ENCODE data around the gene SLC22A5.
"Not testable (repeated sequence)": the region's sequence is repeated elsewhere in the genome, so short reads cannot be mapped to it uniquely, and the experiment has no call there.

The SLC22A5 gene

DNA sequence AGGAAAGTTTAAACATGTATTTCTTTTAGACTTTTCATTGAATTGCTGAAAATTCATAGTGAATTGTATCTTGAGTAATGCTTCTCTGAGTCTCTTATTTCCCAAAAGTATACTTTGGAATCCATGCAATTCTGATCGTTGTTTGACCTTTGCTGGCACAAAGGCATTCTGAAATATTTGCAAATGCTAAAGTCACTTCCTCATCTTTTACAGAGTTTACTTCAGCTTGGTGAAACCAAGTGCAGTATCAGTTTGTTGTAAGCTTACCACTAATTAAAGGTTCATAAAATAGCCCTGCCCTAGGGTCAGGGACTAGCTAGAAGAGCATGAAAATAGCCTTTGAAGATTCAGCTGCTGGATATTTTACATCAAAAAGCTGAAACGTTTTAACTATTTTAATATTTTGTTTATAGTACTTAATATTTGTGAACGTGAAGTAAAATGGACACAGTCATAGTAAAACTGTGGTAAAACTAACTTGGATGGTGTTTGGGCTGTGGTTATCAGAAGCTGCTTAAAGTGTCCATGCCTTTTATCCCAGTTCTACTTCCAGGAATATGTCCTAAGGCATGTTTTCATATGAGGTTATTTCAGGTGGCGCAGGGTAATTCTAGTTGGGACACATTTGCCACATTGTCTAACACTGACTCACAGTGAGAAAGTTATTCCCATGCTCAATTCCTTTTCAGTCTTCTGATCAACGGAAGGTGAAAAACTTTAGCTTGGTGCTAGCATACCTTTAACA lies 45.3 kb downstream of the SLC22A5 start:
- no peak for DNase-seq (ENCODE audit: low read depth)

DNA sequence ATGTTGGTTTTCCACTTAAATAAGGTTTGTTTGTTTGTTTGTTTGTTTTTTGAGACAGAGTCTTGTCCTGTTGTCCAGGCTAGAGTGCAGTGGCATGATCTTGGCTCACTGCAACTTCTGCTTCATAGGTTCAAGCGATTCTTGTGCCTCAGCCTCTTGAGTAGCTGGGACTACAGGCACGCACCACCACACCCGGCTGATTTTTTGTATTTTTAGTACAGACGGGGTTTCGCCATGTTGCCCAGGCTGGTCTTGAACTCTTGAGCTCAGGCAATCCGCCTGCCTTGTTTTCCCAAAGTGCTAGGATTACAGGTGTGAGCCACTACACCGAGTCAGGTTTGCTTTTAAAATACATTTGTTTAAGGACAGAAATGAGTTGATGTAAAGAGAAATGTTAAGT lies 46.0 kb downstream of the SLC22A5 start:
- not testable (repeated sequence) for DNase-seq (ENCODE audit: low read depth)

DNA sequence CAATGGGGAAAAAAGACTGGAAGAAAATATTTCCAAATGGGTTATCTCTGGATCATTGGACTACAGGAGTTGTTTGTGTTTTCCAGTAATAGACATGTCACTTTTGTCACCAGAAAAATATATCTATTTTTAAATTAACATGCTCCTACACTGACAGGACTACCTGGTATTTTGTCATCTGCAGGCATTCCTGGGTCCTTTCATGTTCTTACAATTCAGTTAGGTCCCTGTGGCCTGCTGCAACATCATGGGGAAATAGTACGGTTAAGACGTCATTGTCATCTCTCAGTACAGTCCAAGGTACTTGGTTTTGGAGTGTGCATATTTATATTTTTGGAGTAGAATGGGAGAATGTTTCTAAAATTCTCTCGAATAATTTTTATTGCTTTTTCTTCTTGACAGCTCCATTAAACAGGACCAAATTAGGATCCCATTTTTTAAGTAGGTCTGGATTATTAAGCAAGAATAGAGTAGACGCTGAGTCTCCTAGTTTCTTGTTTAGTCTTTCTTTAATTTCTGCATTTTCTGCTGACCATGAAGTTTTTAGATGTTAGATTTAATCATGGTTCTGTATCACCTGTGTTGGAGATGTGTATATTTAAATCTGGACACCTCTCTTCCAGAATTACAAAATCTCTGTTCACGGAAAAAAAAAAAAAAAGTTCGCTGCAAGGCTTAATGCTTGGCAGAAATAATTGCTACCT lies 46.9 kb downstream of the SLC22A5 start:
- DNase-seq (ENCODE audit: low read depth) = no peak

- no peak for DNase-seq (ENCODE audit: low read depth)
Measured at GRCh38 chr5:132417010-132417439, 47.5 kb downstream of the SLC22A5 start.

DNA sequence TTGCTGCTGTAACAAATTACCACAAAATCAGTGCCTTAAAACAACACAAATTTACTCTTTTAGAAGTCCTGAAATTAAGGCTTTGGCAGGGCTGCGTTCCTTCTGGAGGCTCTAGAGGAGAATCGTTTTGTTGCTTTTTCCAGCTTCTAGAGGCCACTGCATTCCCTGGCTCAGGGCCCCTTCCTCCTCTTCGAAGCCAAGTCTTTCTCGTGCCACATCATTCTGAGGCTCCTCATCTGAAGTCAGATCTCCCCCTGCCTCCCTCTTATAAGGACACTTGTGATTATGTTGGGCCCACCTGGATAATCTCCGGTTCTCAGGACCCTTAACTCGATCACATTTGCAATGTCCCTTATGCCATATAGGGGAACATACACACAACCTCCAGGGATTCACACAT lies 48.0 kb downstream of the SLC22A5 start:
- DNase-seq (ENCODE audit: low read depth) = no peak

GRCh38 chr5:132417889-132418485 lies 48.5 kb downstream of the SLC22A5 start:
- no peak for DNase-seq (ENCODE audit: low read depth)

DNA sequence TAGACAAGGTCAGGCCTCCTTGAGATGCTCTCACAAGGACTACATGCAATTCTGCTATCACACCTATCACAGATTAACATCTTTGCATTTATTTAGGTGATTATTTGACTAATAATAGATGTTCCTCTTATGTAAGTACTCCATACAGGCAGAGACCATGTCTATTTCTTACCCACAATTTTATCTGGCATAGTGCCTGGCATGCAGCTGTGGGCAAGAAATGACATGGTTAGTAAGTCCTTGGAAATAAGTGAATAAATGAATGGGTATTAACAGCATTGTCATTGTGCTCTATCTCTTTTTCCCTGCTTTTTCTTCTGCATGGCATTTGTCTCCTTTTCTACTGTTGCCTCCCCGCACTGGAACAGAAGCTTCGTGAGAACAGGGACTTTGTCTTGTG lies 49.4 kb downstream of the SLC22A5 start:
- no peak for DNase-seq (ENCODE audit: low read depth)

DNA sequence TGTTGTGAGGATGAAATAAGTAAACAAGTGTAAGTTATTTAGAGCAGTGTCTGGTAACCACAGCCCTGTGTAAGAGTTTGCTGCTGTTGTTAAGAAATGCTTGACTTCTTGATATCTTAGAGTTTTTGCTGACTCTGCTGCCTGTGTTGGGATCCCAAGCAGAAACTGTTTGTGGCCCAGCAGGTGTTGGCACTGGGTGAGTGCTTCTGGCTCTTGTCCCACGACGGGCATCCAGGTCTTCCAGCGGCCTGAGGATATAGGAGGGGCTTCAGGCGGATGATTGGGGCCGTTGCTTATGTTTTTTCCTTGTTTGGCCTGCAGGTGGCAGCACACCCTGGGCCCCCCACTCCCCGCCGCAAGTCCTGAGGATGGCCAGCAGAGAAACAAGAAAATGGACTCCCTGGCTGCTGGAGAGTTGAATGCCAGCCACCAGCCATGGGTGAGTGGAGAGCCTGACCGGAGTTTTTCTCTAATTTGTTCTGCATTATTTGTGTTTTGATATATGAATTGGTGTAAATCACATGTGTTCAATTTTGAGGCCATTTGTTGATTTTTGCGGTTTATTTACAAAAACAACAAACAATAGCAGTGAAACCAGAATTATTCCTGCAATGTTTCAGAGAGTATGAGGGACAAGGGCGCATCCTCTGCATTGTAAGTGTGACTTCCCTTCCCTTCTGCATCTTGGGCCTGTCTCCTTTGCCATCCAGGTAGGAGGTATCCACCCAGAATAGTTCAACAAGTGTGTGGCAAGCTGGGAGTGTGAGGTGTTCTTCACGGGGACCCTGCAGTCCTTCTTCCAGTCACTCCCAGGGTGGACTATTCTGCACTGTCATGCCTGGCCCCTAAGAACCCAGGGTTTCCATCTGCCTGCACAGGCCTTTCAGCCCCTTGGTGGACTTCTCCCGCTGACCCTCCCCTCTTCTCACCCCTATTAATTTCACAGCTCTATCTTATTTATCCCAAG lies 50.3 kb downstream of the SLC22A5 start:
- DNase-seq (ENCODE audit: low read depth) = peak; percentile 48

DNA sequence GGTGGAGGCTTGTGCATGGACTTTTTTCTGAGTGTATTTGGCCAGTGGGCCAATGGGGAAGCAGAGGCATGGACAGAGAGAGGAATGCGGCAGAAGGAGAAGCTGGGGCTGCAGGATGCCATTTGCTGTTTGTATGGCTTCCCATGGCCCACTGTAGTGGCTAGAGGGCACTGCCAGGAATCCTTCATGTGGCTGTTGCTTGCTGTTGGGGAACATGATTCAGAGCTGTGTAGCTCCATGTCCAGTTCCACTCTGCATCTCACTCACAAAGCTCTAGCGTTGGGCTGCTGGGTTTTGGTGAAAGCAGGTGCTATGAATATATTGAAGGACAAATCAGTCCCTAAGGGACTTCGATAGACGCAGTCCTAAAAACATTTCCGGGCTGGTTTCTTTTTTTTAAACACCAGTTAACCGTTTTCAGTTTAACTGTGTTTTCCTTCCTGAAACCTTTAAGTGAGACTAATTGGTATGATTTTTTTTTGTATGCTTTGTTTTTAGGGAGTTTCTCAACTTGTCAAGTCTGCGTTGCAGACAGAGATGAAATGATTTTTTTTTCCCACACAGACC lies 51.3 kb downstream of the SLC22A5 start:
- DNase-seq (ENCODE audit: low read depth) = no peak

- DNase-seq (ENCODE audit: low read depth) = no peak
Measured at GRCh38 chr5:132421462-132421861, 52.0 kb downstream of the SLC22A5 start.

DNA sequence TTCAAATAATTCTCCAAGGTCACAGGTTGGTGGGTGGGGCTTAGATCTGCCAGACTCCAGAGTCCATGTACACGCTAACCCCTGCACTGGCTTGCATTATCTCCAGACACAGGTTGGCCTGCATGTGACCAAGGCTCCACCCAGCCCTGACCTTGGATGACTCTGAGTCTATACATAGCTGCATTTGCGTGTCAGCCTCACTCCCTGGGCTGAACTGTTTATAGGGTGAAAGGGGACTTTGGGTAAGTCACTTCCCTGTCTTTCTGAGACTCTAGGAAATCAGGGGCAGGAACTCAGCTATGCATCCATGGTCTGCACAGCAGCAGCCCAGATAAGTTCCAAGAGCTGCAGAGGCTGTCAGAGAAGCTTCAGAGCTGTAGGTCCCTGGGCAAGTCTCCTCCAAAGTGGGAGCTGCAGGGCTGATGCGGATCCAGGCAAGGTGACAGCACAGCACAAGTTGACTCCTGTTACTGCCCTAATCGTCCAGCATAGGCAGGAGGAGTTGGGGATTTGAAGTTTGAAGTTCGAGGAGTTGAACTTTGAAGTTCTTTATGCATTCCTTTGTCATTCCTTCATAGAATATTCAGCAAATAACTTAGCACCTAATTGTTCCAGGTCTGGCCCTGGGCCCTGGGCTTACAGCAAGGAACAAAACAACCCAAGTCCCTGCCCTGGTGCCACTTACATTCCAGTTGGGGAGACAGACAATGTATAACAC lies 53.4 kb downstream of the SLC22A5 start:
- DNase-seq (ENCODE audit: low read depth) = no peak

GRCh38 chr5:132423438-132423898 lies 54.0 kb downstream of the SLC22A5 start:
- DNase-seq (ENCODE audit: low read depth) = no peak

DNA sequence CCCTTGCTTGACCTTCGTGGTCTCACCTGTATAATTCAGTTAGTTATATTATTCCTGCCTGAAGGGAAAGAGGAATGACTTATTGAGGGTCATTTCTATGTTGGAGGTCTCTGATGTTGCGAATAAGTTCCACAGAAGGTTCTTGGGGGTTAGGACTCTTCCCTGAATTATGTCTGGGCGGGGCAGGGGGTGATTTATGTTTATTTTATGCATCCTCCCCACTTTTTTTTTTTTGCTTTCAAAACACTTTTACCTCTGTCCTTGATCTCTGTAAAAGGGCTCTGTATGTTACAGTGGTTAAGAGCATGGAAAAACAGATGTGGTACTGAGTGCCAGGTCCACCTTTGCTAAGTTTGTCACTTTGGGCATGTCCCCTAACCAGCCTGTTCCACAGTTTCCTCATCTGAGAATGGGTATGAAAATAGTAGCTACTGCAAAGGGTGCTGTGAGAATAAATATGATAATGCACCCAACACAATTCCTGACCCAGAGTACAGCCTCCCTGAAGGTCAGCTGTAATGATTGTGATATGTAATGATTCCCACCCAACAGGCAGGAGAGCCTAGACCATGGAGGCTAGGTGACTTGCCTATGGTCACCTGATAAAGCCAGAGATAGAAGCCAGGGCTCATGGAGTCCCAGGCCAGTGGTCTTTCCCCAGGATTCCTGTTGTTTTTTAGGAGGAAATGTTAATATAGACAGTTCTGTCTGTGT lies 54.8 kb downstream of the SLC22A5 start:
- DNase-seq (ENCODE audit: low read depth) = no peak

DNA sequence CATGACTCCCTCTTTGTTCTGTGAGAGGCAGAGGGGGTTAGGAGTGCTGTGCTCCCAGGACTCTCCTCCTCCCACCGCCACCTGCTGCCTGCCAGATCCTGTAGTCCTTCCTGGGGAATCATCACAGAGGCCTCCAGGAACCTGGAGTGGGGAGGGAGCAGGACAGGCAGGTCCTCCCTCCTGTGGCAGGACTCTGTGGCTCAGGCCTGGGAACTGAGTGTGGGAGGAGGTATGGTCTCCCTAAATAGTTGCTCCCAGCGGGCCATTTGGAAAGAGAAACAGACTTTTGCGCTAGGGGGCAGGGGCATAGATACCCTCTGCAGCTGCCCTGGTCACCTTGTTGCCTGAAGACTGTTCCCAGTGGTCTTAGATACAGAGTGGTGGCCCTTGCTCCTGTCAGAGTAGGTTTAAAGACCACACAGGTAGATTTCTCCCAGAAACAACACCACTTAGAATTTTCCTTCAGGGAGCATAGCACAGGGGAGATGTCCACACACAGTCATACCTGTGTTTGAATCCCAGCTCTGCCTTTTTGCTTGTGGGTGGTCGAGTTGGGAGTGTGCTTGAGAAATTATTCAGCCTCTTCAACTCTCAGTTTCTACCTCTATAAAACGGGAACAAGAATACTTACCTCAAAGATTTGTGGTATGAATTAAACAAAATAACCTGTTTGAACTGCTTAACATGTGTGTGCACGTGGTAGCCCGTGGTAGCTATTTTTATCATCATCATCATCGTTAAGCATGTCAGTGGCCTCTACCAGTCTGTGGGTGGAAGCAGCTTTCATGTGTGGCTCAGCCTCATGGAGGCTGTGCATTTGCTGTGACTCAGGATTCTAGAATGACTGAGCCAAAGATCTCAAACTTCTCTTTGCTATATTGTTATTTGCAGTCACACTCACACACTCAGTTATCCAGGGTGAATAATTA lies 55.8 kb downstream of the SLC22A5 start:
- peak; percentile 30 for DNase-seq (ENCODE audit: low read depth)

- no peak for DNase-seq (ENCODE audit: low read depth)
Measured at GRCh38 chr5:132425975-132426524, 56.5 kb downstream of the SLC22A5 start.

- DNase-seq (ENCODE audit: low read depth) = peak; percentile 28
Measured at GRCh38 chr5:132426525-132427138, 57.1 kb downstream of the SLC22A5 start.

DNA sequence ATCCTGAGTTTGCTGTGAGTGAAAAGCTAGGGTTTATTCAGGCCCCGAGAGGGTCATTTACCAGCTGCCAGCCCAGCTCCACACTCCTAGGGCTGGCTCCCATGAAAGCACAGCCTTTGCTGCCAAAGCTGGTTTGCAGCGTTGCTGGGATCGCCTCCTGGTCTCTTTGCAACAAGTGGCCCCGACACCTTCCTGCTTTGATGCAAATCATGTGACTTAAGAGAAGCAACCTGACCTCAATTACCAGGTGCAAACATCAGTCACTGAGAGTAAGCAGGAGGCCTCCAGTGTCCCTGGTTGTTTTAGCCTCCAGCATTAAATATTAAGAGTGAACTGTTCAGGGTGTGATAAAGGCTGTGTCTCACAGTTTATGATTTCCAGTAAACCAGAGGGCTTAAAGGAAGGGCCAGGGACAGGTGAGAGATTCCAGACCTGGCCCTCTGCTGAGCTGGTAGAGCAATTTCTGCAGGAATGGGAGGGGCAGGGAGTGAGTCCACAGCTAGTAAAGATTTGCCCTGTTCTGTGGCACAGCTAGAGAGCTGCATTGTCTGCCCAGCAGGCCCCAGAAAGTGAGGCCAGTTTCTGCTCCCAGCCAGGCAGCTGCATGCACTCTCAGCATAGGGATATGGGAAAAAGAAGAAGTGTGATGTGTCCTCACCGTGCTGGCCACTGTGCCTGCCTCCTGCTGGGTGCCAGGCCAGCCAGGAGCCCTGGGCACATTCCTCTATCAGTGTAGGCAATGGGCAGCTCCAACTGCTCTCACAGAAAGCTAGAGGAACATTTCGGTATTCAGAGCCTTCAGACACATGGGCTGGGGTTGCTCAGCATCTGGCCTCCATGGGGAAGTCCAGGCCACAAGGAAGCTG lies 58.0 kb downstream of the SLC22A5 start:
- DNase-seq (ENCODE audit: low read depth) = peak; percentile 33
